Glomerular endothelial cell (primary cell): ENCODE measurements around the gene LAMA1. TPM values are rescaled to one million over a fixed set of nuclear protein-coding genes. Genes with fewer than 3 reads are reported as not detected.

ENCODE experiments used
- DNase-seq: peaks from one replicate; pipeline ENCODE4 v3.0.0-alpha.2; 2011; ENCODE audit warnings: low read depth, low spot score; ENCODE audit errors: extremely low read depth
- total RNA-seq: library from RNA; depleted of rRNA; stranded (reverse); fragments of >200 nt; gene quantifications from 2 replicates; pipeline ENCODE4 v1.2.3, GENCODE V29; 2015

LAMA1 gene
- total RNA-seq, 1 donor from 2014 or later = 2.5 TPM

DNA sequence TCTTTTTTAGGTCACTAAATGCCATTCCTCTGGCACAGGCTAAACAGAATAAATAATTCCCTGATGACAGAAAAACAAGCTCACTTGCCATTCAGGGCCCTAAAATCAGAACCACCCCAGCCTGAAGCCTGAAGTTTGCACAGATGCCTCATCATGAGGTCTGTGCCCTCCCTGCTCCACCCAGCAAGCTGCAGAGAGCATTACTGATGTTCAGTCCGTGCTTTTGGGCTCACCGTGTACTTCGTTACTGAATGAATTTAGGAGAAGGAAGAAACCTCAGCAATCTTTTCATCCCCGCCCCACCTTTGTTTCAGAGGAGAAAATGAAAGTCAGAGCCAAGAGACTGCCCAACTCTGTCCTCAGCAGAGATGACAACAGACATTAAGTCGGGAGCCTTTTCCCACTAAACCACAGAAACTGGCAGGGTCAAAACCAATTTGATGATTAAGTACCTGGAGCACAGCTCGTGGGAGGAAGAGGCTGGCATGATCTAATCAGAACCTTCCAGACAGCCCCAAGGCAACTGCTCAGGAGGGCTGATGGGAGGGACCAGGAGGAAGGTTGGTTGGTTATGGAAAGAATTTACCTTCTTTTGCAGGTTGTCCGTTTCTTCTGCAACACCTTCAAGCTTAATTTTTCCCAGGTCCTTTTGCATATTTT, 122.7 kb downstream of the LAMA1 start:
- no peak for DNase-seq

- no peak for DNase-seq
Observed at GRCh38 chr18:6994056-6994770, 123.4 kb downstream of the LAMA1 start.

DNA sequence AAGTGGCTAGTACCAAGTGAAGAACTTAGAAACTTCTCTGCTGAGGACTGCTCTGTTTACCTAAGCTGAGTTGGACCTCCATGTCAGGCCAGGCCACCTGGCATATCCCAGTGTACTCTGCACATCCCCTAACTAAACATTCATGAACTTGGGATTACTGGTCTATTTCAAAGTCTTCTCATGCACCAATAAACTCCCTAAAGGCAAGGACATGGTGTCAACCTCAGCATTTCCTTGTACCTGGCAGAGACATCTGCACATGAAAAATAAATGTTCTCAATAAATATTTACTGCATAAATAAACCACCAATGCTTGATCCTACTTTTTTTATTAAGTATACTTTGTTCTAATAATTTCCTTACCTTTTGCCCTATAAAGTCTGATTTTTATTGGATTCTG, 124.8 kb downstream of the LAMA1 start:
- DNase-seq = no peak

- no peak for DNase-seq
Observed at GRCh38 chr18:6983366-6983765, 134.2 kb downstream of the LAMA1 start.

DNA sequence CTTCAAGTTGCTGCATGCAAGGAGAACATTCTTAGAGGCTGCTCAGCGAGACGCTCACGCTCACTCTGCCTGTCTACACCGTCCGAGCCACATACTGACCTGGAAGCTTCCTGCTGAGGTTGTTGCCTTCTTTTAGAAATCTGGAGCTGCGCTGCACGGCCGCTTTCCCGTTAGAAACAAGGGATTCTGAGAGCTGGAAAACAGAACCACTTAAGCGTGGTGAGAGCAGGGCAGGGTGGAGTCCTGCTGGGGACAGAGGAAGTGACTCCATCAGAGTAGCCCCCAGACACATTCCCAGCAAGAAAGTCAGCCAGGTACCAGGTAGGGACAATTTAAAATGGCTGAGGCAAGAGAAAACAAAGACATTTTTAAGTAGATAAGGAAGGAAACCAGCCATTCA, 135.2 kb downstream of the LAMA1 start:
- DNase-seq = no peak

DNA sequence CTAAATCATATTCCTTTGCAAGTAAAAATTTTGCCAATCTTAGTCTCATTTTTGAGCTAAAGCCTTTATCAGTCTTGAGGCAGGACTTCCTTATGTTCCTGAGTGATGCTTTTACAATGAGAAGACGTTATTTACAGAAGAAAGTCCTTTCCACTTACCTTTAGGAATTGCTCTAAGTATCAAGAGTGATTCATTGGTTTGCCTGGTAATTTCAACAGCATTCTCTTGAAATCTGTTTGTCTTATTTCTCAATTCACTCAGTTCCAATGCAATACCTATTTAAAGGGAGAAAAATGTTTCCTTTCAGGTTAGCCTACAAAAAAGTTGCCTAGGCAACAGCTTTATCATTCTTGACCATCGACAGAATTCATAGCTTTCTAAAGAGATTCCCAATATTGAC, 137.2 kb downstream of the LAMA1 start:
- no peak for DNase-seq

DNA sequence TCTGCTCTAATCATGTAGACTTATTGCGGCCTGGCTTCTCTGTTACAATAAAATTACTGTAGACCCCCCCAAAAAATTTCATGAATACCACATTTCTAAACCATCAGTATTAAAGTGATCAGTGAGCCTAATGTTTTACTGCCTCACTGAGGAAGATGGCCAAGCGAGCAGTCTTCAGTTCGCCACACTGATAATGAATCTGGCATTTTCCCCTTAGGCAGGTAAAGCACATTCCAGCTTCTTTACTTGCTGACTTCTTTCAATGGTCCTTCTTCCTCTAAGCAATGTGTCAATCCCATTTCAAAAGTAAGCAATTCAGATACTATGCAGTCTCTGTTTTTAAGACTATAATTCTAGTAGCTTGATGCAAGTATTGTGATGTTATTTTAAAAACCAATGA, 137.6 kb downstream of the LAMA1 start:
- DNase-seq = no peak

- DNase-seq = no peak
Observed at GRCh38 chr18:6976935-6977334, 140.7 kb downstream of the LAMA1 start.

GRCh38 chr18:6975084-6975483, 142.5 kb downstream of the LAMA1 start:
- no peak for DNase-seq

GRCh38 chr18:6971823-6972478, 145.6 kb downstream of the LAMA1 start:
- DNase-seq = no peak

- DNase-seq = no peak
Observed at GRCh38 chr18:6963452-6964097, 154.0 kb downstream of the LAMA1 start.

GRCh38 chr18:6962571-6963451, 154.8 kb downstream of the LAMA1 start:
- DNase-seq = no peak

- DNase-seq = no peak
Observed at GRCh38 chr18:6961331-6961730, 156.3 kb downstream of the LAMA1 start.

DNA sequence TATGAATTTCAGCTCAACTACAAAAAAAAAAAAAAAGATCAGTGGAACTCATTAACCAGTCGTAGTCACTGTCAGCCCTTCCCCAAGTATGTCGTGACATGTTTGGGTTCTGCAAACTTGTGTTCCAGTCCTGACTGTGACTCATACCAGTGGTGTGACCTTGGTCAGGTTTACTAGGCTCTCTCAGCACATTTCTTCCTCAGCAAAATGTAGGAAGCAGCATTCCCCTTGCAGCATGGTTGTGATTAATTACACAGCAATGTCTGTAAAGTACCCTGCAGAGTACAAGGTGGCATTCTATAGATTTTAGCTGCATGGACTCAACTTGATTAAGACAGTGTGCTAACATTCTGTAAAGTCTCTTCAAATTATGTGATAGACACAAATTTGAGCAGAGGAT, 156.9 kb downstream of the LAMA1 start:
- no peak for DNase-seq

- no peak for DNase-seq
Observed at GRCh38 chr18:6960124-6960523, 157.5 kb downstream of the LAMA1 start.

- no peak for DNase-seq
Observed at GRCh38 chr18:6959110-6959509, 158.5 kb downstream of the LAMA1 start.

DNA sequence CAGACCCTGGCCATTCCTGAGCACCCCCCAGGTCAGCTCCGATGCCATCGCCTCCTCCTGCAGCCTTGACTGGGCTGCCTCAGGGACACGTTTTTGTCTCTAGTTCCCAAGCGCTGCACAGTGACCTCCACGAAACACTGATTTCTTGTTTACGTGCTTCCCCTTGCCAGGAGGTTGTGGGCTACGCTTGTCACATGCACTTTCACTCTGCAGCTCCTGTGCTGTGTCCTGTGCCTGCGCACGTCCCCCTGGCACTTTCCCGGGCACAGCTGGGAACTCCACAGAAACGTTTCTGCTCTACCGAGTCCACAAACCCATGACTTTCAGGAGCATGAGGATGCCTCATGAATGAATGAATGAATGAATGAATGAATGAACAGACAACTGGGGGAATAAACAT, 160.6 kb downstream of the LAMA1 start:
- no peak for DNase-seq

DNA sequence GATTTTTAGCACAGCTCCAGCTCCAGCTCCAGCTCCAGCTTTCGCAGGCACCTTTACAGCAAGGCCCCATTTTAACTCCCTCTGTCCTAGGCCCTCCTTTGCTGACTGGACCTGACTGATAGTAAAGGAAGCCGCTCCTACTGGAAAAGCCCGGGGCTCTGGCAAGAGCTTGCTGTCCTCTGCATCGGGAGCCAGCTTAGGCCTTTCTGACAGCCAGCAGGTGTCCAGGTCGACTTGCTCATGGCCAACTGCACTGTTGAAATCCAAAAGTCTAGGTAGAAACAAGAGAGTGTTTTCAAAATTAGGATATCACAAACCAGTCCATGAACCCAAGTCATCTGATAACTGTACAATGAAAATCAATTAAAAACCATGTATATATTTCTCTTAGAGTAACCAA, 161.1 kb downstream of the LAMA1 start:
- DNase-seq = no peak

GRCh38 chr18:6955304-6955703, 162.3 kb downstream of the LAMA1 start:
- DNase-seq = no peak

DNA sequence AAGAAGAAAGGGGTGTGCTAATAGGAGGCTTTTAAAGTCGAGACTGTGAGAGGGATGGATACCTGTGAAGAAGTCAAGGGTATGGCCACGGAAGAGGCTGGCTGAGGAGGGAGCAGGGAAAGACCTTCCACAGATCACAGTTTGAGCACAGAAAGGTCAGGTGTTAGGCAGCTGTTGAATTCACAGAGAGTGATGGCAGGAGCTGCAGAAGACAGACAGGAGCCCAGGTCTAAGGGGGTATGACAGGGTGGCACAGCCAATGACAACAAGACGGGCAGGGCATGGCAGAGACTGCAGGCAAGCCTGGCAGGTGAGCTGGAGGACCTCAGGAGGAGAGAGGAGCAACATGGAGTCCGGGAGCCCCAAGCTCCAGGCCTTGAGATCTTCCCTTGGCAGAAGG, 163.1 kb downstream of the LAMA1 start:
- DNase-seq = no peak
